H9 (cell line): ENCODE measurements around the gene FBL. TPM values are rescaled to one million over a fixed set of nuclear protein-coding genes. Genes with fewer than 3 reads are reported as not detected.
A peak's percentile ranks its signal among the peaks of the same experiment; 100 is the strongest.

ENCODE experiments used
- DNase-seq: peaks from one replicate; pipeline ENCODE4 v3.0.0-alpha.2; 2017
- H2AFZ ChIP-seq: one replicate; pipeline ENCODE4 v1.6.1; 2013; ENCODE audit warnings: mild to moderate bottlenecking, low read length, control low read depth, moderate library complexity
- H2AK5ac ChIP-seq: 2 replicates; pipeline ENCODE4 v1.6.1; 2013; ENCODE audit warnings: low read length, control low read depth, mixed read lengths; ENCODE audit not compliant: insufficient read length
- H2BK120ac ChIP-seq: one replicate; pipeline ENCODE4 v1.6.1; 2013; ENCODE audit warnings: low read depth, mild to moderate bottlenecking, low read length, control low read depth, inconsistent platforms; ENCODE audit not compliant: poor library complexity, severe bottlenecking
- H2BK12ac ChIP-seq: 2 replicates; pipeline ENCODE4 v1.6.1; 2013; ENCODE audit warnings: low read length, control low read depth, mixed read lengths, low read depth; ENCODE audit not compliant: insufficient read length
- H2BK15ac ChIP-seq: 2 replicates; pipeline ENCODE4 v1.6.1; 2013; ENCODE audit warnings: low read depth, low read length, control low read depth
- H2BK20ac ChIP-seq: one replicate; pipeline ENCODE4 v1.6.1; 2013; ENCODE audit warnings: low read depth, mild to moderate bottlenecking, low read length, control low read depth, inconsistent platforms; ENCODE audit not compliant: poor library complexity, severe bottlenecking
- H2BK5ac ChIP-seq: 2 replicates; pipeline ENCODE4 v1.6.1; 2013; ENCODE audit warnings: low read length, control low read depth, mixed read lengths; ENCODE audit not compliant: insufficient read length
- H3K14ac ChIP-seq: 2 replicates; pipeline ENCODE4 v1.6.1; 2013; ENCODE audit warnings: low read length, control low read depth; ENCODE audit not compliant: insufficient read depth
- H3K18ac ChIP-seq: 2 replicates; pipeline ENCODE4 v1.6.1; 2013; ENCODE audit warnings: low read depth, mild to moderate bottlenecking, mixed read lengths, low read length, control low read depth; ENCODE audit not compliant: insufficient read length
- H3K23ac ChIP-seq: 2 replicates; pipeline ENCODE4 v1.6.1; 2013; ENCODE audit warnings: low read length, control low read depth, mixed read lengths, low read depth; ENCODE audit not compliant: insufficient read length
- H3K23me2 ChIP-seq: 2 replicates; pipeline ENCODE4 v1.6.1; 2013; ENCODE audit warnings: low read depth, mild to moderate bottlenecking, mixed read lengths, low read length, control low read depth; ENCODE audit not compliant: insufficient read length, poor library complexity, severe bottlenecking
- H3K27ac ChIP-seq: 2 replicates; pipeline ENCODE4 v1.5.1; 2013; ENCODE audit warnings: low read length, control low read depth, mixed read lengths, low read depth; ENCODE audit not compliant: insufficient read length
- H3K27me3 ChIP-seq: 2 replicates; pipeline ENCODE4 v1.6.1; 2013; ENCODE audit warnings: low read length, control low read depth, inconsistent platforms; ENCODE audit not compliant: insufficient read depth
- H3K4ac ChIP-seq: 2 replicates; pipeline ENCODE4 v1.6.1; 2013; ENCODE audit warnings: low read depth, mild to moderate bottlenecking, control low read depth, inconsistent platforms, low read length, moderate library complexity
- H3K4me1 ChIP-seq: 2 replicates; pipeline ENCODE4 v1.6.1; 2013; ENCODE audit warnings: low read length, control low read depth, inconsistent platforms; ENCODE audit not compliant: insufficient read depth
- H3K4me2 ChIP-seq: 2 replicates; pipeline ENCODE4 v1.6.1; 2013; ENCODE audit warnings: low read length, control low read depth, mixed read lengths; ENCODE audit not compliant: insufficient read length, insufficient read depth
- H3K56ac ChIP-seq: 2 replicates; pipeline ENCODE4 v1.6.1; 2013; ENCODE audit warnings: low read depth, mild to moderate bottlenecking, mixed read lengths, low read length, control low read depth; ENCODE audit not compliant: insufficient read length
- H3K79me1 ChIP-seq: 2 replicates; pipeline ENCODE4 v1.6.1; 2013; ENCODE audit warnings: low read depth, mild to moderate bottlenecking, moderate library complexity, low read length, control low read depth, inconsistent platforms; ENCODE audit not compliant: insufficient read depth, poor library complexity, severe bottlenecking
- H3K79me2 ChIP-seq: 2 replicates; pipeline ENCODE4 v1.6.1; 2013; ENCODE audit warnings: low read length, control low read depth, inconsistent platforms; ENCODE audit not compliant: insufficient read depth
- H3K9ac ChIP-seq: 2 replicates; pipeline ENCODE4 v1.6.1; 2013; ENCODE audit warnings: low read length, control low read depth, mixed read lengths; ENCODE audit not compliant: insufficient read length; ENCODE audit errors: extremely low read depth
- H3K9me3 ChIP-seq: one replicate; pipeline ENCODE4 v1.6.1; 2013; ENCODE audit warnings: low read depth, low read length, inconsistent platforms; ENCODE audit not compliant: control insufficient read depth
- H3T11ph ChIP-seq: one replicate; pipeline ENCODE4 v1.6.1; 2013; ENCODE audit warnings: mild to moderate bottlenecking, low read length, control low read depth, inconsistent platforms
- H4K20me1 ChIP-seq: one replicate; pipeline ENCODE4 v1.6.1; 2013; ENCODE audit not compliant: control insufficient read depth, insufficient read length, insufficient read depth
- H4K5ac ChIP-seq: 2 replicates; pipeline ENCODE4 v1.6.1; 2013; ENCODE audit warnings: low read depth, mild to moderate bottlenecking, mixed read lengths, low read length, control low read depth; ENCODE audit not compliant: insufficient read length
- H4K8ac ChIP-seq: replicated peaks from 2 replicates; pipeline ENCODE4 v1.6.1; 2013; ENCODE audit warnings: low read length, control low read depth, mixed read lengths, low read depth; ENCODE audit not compliant: insufficient read length
- H4K91ac ChIP-seq: 2 replicates; pipeline ENCODE4 v1.6.1; 2013; ENCODE audit warnings: low read depth, mild to moderate bottlenecking, moderate library complexity, mixed read lengths, low read length, control low read depth; ENCODE audit not compliant: insufficient read length
- H3K27ac Mint-ChIP-seq, 3 experiments: 2 replicates in 2 of 3; 3 replicates in 1 of 3; pipeline ENCODE4 v1.8.0; 2020 to 2021; ENCODE audit warnings: mixed read lengths in 3 of 3, mild to moderate bottlenecking in 1 of 3, moderate library complexity in 1 of 3
- H3K27me3 Mint-ChIP-seq: 2 replicates; pipeline ENCODE4 v1.8.0; 2021; ENCODE audit warnings: low read depth, mild to moderate bottlenecking, moderate library complexity, mixed read lengths
- H3K36me3 Mint-ChIP-seq, 3 experiments: 2 replicates in 2 of 3; 3 replicates in 1 of 3; pipeline ENCODE4 v1.8.0; 2020 to 2021; ENCODE audit warnings: low read depth in 3 of 3, mixed read lengths in 3 of 3; ENCODE audit not compliant: insufficient read depth in 1 of 3
- H3K4me1 Mint-ChIP-seq, 2 experiments: 2 replicates each; pipeline ENCODE4 v1.8.0; 2020; ENCODE audit warnings: mixed read lengths in 2 of 2
- H3K4me3 Mint-ChIP-seq, 2 experiments: 2 replicates in 1 of 2; 3 replicates in 1 of 2; pipeline ENCODE4 v1.8.0; 2020 to 2021; ENCODE audit warnings: mild to moderate bottlenecking in 2 of 2, mixed read lengths in 2 of 2, moderate library complexity in 1 of 2
- H3K9me3 Mint-ChIP-seq, 2 experiments: 2 replicates in 1 of 2; 3 replicates in 1 of 2; pipeline ENCODE4 v1.8.0; 2020; ENCODE audit warnings: mild to moderate bottlenecking in 2 of 2, mixed read lengths in 2 of 2, moderate library complexity in 1 of 2
- WGBS: extraction: QIAGEN DNeasy Blood & Tissue Kit; methylation state at CpG from one replicate; pipeline ENCODE4 v1.1.7; 2013; ENCODE audit warnings: missing lambda C conversion rate, low lambda C conversion rate, mixed read lengths; ENCODE audit not compliant: insufficient read length; ENCODE audit errors: extremely low coverage; 5-methylcytosine and 5-hydroxymethylcytosine counted together
- total RNA-seq: library from RNA; stranded (reverse); gene quantifications from 2 replicates; pipeline ENCODE4 v1.2.1, GENCODE V29; 2021
- TF ChIP-seq, protein P1 (sequence below): fragments of 200-600 bp; sonication (generic); conservative IDR thresholded peaks from 3 replicates; pipeline ENCODE4 v1.8.0; 2021; ENCODE audit warnings: antibody characterized with exemption, mild to moderate bottlenecking

Gene FBL
- total RNA-seq, 1 experiment from 2014 or later: 625 TPM

DNA sequence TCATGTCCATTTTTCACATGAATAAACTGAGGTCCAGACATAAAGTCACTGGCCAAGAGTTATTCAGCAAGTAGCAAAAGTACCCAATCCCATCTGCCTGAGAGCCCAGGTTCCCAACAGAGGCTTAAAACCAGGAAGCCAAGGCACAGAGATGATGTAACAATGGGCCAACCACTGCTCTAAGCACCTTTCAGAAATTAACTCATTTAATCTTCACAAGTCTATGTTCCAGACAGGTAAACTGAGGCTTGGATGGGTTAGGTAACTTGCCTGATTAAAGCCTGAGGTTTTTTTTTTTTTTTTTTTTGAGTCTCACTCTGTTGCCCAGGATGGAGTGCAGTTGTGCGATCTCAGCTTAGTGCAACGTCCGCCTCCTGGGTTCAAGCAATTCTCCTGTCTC is 8.2 kb downstream of the FBL start:
- Histone ChIP-seq H3K27me3 (no peaks in the 10 kb centered on the region), H3K23ac (no peak overlapping the region), H4K20me1 (peaks cover 3% of the 10 kb centered on the region), H2BK20ac (no peak overlapping the region), H3K9ac (no peak overlapping the region), H3K14ac (no peak overlapping the region), H3K23me2 (no peaks in the 10 kb centered on the region), H3K18ac (no peak overlapping the region), H2BK12ac (no peak overlapping the region), H2AFZ (no peak overlapping the region), H2BK120ac (no peak overlapping the region), H4K8ac (no peak overlapping the region), H3K4ac (no peak overlapping the region), H2BK5ac (no peak overlapping the region), H3K79me2 (peaks cover 26% of the 10 kb centered on the region; the same call in 1 of the 2 replicates), H3K9me3 (no peaks in the 10 kb centered on the region), H3K4me2 (no peak overlapping the region), H3T11ph (no peak overlapping the region), H3K27ac (no peak overlapping the region), H2AK5ac (no peak overlapping the region), H4K91ac (no peak overlapping the region), H3K79me1 (peaks cover 8% of the 10 kb centered on the region), H2BK15ac (no peak overlapping the region), H3K56ac (no peak overlapping the region), H3K4me1 (no peaks in the 10 kb centered on the region), H4K5ac (no peak overlapping the region)
- Mint-ChIP-seq H3K27me3 (no peaks in the 10 kb centered on the region), H3K27ac (peak overlapping the region in 1 of 3 experiments; percentile 87; a peak in 1 of 7 replicates), H3K36me3 (peaks cover 37 to 68% (median 54%) of the 10 kb centered on the region in 3 experiments; a peak in 6 of 7 replicates), H3K4me3 (no peak overlapping the region), H3K9me3 (no peaks in the 10 kb centered on the region), H3K4me1 (peaks cover 16% of the 10 kb centered on the region in 2 experiments)
- TF ChIP-seq, protein P1, sequence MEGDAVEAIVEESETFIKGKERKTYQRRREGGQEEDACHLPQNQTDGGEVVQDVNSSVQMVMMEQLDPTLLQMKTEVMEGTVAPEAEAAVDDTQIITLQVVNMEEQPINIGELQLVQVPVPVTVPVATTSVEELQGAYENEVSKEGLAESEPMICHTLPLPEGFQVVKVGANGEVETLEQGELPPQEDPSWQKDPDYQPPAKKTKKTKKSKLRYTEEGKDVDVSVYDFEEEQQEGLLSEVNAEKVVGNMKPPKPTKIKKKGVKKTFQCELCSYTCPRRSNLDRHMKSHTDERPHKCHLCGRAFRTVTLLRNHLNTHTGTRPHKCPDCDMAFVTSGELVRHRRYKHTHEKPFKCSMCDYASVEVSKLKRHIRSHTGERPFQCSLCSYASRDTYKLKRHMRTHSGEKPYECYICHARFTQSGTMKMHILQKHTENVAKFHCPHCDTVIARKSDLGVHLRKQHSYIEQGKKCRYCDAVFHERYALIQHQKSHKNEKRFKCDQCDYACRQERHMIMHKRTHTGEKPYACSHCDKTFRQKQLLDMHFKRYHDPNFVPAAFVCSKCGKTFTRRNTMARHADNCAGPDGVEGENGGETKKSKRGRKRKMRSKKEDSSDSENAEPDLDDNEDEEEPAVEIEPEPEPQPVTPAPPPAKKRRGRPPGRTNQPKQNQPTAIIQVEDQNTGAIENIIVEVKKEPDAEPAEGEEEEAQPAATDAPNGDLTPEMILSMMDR: no peak
- no peak for DNase-seq
- no CpG with 5 or more reads among the region's 3 CpGs for WGBS
